ENCODE measurements around the gene UTP25. TPM values are rescaled to one million over a fixed set of nuclear protein-coding genes. Genes with fewer than 3 reads are reported as not detected.
"Not testable (repeated sequence)": the region's sequence is repeated elsewhere in the genome, so short reads cannot be mapped to it uniquely, and the experiment has no call there.

The UTP25 gene
- total RNA-seq, 4 donors from 2014 or later, result 9.9 to 12.9 (median 11.1) TPM

DNA sequence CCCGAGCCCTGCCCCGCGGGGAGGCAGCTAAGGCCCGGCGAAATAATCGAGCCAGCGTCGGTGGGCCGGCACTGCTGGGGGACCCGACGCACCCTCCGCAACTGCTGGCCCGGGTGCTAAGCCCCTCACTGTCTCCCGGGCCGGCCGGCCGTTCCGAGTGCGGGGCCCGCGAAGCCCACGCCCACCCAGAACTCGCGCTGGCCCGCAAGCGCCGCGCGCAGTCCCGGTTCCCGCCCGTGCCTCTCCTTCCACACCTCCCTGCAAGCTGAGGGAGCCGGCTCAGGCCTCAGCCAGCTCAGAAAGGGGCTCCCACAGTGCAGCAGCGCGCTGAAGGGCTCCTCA is 61.3 kb downstream of the UTP25 start:
- 87 to 95% methylated on average over 20 to 21 of the region's 35 CpGs for WGBS, 2 donors
- no peak overlapping the region for H3K4me3 ChIP-seq (ENCODE audit: low read depth, poor library complexity, severe bottlenecking)
- intact Hi-C loops (cut with DNase I; ENCODE audit: low total_unique reads), result no loop called here
- DNase-seq (ENCODE audit: low spot score in 2 of 2), result no peak
- no peak for TF ChIP-seq POLR2A (IDR thresholded peaks at IDR 0.05)
- TF ChIP-seq, protein P1, sequence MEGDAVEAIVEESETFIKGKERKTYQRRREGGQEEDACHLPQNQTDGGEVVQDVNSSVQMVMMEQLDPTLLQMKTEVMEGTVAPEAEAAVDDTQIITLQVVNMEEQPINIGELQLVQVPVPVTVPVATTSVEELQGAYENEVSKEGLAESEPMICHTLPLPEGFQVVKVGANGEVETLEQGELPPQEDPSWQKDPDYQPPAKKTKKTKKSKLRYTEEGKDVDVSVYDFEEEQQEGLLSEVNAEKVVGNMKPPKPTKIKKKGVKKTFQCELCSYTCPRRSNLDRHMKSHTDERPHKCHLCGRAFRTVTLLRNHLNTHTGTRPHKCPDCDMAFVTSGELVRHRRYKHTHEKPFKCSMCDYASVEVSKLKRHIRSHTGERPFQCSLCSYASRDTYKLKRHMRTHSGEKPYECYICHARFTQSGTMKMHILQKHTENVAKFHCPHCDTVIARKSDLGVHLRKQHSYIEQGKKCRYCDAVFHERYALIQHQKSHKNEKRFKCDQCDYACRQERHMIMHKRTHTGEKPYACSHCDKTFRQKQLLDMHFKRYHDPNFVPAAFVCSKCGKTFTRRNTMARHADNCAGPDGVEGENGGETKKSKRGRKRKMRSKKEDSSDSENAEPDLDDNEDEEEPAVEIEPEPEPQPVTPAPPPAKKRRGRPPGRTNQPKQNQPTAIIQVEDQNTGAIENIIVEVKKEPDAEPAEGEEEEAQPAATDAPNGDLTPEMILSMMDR (IDR thresholded peaks at IDR 0.05), result no peak

DNA sequence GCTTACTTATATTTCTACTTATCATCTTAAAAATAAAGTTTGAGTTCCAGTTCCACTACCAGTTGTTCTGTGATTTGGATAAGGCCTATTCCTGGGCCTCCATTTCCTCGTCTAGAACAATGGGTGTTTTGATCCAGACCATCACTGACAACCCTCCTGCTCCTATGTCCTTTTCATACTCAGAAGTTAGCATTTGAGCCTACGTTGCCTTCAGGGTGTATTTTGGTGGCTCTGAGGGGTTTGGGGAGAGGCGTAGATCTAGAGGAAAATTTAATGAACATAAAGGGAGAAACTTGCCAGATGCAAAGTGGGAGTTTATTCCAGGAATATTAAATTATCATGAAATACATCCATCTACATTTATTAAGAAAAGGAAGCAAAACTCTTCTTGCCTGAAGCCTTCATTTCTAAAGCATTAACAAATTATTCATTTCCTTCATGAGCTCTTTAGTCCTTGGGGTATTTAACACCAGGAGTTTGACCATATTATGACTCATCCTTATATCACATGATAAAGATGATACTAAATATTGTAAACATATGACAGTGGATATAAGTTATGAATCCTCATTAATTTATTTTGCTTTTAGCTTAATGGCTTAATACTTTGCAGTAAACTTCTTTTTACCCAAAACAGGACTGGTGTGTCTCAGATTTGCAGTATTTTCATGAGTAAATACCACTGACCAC is 63.0 kb downstream of the UTP25 start:
- intact Hi-C loops (cut with DNase I; ENCODE audit: low total_unique reads), result no loop called here
- no peak for DNase-seq (ENCODE audit: low spot score in 2 of 2)
- TF ChIP-seq, protein P1 (IDR thresholded peaks at IDR 0.05), result no peak
- TF ChIP-seq POLR2A (IDR thresholded peaks at IDR 0.05), result no peak
- H3K4me3 ChIP-seq (ENCODE audit: low read depth, poor library complexity, severe bottlenecking), result no peak overlapping the region
- 47 to 60% methylated on average over 3 of the region's 3 CpGs for WGBS, 2 donors

DNA sequence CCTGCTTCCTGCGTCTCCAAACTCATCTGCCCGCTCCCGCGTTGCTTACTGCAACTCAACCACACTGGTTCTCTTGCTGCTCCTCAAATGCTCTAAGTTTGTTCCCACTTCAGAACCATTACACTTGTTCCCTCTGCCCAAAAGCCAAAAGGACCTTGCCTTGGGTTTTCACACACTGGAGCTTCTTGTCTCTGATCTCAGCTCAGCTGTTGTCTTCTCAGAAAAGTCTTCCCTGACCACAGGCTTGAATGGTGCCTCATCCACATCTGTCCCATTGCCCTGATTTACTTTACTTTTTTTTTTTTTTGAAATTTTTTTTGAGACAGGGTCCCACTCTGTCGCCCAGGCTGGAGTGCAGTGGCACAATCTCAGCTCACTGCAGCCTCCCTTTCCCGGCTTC is 66.0 kb downstream of the UTP25 start:
- DNase-seq (ENCODE audit: low spot score in 2 of 2), result no peak
- 82 to 87% methylated on average over 6 of the region's 6 CpGs for WGBS, 2 donors
- intact Hi-C loops (cut with DNase I; ENCODE audit: low total_unique reads), result no loop called here
- H3K4me3 ChIP-seq (ENCODE audit: low read depth, poor library complexity, severe bottlenecking), result no peak overlapping the region
- TF ChIP-seq, protein P1 (IDR thresholded peaks at IDR 0.05), result no peak
- no peak for TF ChIP-seq POLR2A (IDR thresholded peaks at IDR 0.05)

DNA sequence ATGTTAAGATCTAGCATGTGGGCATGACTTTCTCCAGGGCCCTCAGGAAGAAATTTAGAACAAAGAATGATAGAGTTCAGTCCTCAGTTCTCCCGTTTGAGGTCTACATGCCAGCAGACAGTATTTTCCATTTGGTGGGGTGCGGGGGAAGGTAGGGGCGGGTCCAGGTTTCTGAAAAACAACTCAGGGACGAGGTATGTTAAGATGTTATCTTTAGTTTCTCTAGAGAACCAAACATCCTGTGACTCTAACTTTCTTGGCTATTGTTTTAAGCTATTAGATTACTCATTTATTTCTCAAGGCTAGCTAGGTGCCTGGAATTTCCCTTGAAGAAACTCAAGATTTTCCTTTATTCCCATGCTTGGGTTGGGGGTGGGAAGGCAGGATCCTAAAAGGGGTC is 67.9 kb downstream of the UTP25 start:
- intact Hi-C loops (cut with DNase I; ENCODE audit: low total_unique reads), result no loop called here
- no peak for TF ChIP-seq POLR2A (IDR thresholded peaks at IDR 0.05)
- TF ChIP-seq, protein P1 (IDR thresholded peaks at IDR 0.05), result no peak
- WGBS, 2 donors, result 52 to 55% methylated on average over 4 of the region's 4 CpGs
- H3K4me3 ChIP-seq (ENCODE audit: low read depth, poor library complexity, severe bottlenecking), result no peak overlapping the region
- DNase-seq (ENCODE audit: low spot score in 2 of 2), result no peak

DNA sequence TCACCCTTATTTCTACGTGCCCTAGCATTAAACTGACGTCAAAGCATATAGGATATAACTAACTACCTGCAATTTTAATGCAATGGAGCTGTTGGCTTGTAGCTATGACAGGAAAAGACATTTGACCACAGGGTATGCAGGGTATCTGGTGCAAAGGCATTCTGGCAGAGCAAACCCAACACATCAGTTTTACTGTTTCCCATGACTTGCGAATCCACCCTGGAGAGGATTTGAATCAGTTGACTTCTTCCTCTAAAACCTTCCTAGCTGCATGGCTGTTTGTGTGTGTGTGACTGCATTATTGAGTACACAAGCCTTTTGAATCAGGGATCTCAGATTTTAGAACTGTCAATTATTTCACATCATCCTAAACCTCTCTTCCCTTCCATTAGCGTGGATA is 68.6 kb downstream of the UTP25 start:
- WGBS, 2 donors, result 85 to 88% methylated on average over 4 of the region's 4 CpGs
- intact Hi-C loops (cut with DNase I; ENCODE audit: low total_unique reads), result no loop called here
- no peak for DNase-seq (ENCODE audit: low spot score in 2 of 2)
- no peak for TF ChIP-seq POLR2A (IDR thresholded peaks at IDR 0.05)
- TF ChIP-seq, protein P1 (IDR thresholded peaks at IDR 0.05), result no peak
- H3K4me3 ChIP-seq (ENCODE audit: low read depth, poor library complexity, severe bottlenecking), result no peak overlapping the region

DNA sequence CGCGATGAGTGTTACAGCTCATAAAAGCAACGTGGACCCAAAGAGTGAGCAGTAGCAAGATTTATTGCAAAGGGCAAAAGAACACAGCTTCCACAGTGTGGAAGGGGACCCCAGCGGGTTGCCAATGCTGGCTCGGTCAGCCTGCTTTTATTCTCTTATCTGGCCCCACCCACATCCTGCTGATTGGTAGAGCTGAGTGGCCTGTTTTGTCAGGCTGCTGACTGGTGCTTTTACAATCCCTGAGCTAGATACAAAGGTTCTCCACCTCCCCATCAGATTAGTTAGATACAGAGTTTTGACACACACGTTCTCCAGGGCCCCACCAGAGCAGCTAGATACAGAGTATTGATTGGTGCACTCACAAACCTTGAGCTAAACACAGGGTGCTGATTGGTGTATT is 70.5 kb downstream of the UTP25 start:
- intact Hi-C loops (cut with DNase I; ENCODE audit: low total_unique reads); H3K4me3 ChIP-seq (ENCODE audit: low read depth, poor library complexity, severe bottlenecking); DNase-seq (ENCODE audit: low spot score in 2 of 2): not testable (repeated sequence)
- WGBS, 2 donors, result 79 to 83% methylated on average over 6 of the region's 6 CpGs

DNA sequence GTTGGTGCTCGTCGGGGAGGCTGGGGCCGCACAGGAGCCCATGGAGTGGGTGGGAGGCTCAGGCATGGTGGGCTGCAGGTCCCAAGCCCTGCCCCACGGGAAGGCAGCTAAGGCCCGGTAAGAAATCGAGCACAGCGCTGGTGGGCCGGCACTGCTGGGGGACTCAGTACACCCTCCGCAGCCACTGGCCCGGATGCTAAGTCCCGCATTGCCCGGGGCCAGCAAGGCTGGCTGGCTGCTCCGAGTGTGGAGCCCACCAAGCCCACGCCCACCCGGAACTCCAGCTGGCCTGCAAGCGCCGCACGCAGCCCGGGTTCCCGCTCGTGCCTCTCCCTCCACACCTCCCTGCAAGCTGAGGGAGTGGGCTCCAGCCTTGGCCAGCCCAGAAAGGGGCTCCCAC is 71.1 kb downstream of the UTP25 start:
- WGBS, 2 donors, result 89 to 95% methylated on average over 17 to 21 of the region's 21 CpGs
- intact Hi-C loops (cut with DNase I; ENCODE audit: low total_unique reads); H3K4me3 ChIP-seq (ENCODE audit: low read depth, poor library complexity, severe bottlenecking); DNase-seq (ENCODE audit: low spot score in 2 of 2): not testable (repeated sequence)
